Mammary epithelial cell (primary cell): Measurements from ENCODE around the gene SSC5D.

Experiments
- CTCF ChIP-seq, 2 donors: IDR thresholded peaks in 1 of 2; conservative IDR thresholded peaks in 1 of 2; 2 replicates each; pipeline ENCODE4 v1.5.1; 2011 to 2012; ENCODE audit warnings: inconsistent platforms in 2 of 2, low read length in 2 of 2, mild to moderate bottlenecking in 2 of 2, control low read depth in 1 of 2, low read depth in 1 of 2; ENCODE audit not compliant: insufficient read depth in 1 of 2; ENCODE audit errors: extremely low read depth in 1 of 2
- EZH2 ChIP-seq: IDR thresholded peaks from 2 replicates; pipeline ENCODE4 v1.6.1; 2012; ENCODE audit warnings: low read length, inconsistent platforms, borderline replicate concordance

- no peak for TF ChIP-seq EZH2
- no peak for TF ChIP-seq CTCF (conservative IDR thresholded peaks at IDR 0.05 in 1 of 2, IDR thresholded peaks at IDR 0.05 in 1 of 2; ENCODE audit: extremely low read depth in 1 of 2, insufficient read depth in 1 of 2, low read depth in 1 of 2, low read length in 2 of 2)
Observed at GRCh38 chr19:55464662-55465054, 23.6 kb upstream of the SSC5D start, which contains the start of gene C19orf85.
